Endothelial cell of umbilical vein (primary cell): Measurements from ENCODE around the gene CUEDC1. TPM values are rescaled to one million over a fixed set of nuclear protein-coding genes. Genes with fewer than 3 reads are reported as not detected.

Experiments used
- BruUV-seq: library from RNA; stranded (reverse); fragments of 400-500 nt; replicated peaks from 2 replicates; lab custom pipeline; 2021; lab: Mats Ljungman, UMichigan
- CTCF ChIA-PET: fragments of 300-600, 350-600 bp; sonication (Branson Sonifier 250); formaldehyde crosslinking; loops from one replicate; lab custom pipeline; 2021; ENCODE audit warnings: antibody characterized with exemption, inconsistent platforms; lab: Charles Lee
- POLR2A ChIA-PET: fragments of 300-600, 350-600 bp; sonication (Branson Sonifier 250); formaldehyde crosslinking; loops from one replicate; lab custom pipeline; 2021; ENCODE audit warnings: antibody characterized with exemption, inconsistent platforms; lab: Charles Lee
- DNase-seq: peaks from one replicate; pipeline ENCODE4 v3.0.0-alpha.2; 2011; ENCODE audit warnings: low read depth, low spot score
- FAIRE-seq: peaks from 2 replicates; lab custom pipeline; 2011; peaks lifted over from hg19 to GRCh38; lab: Jason Lieb, UNC
- H2AFZ ChIP-seq: 2 replicates; pipeline ENCODE4 v1.6.0; 2012; ENCODE audit warnings: low read depth, low read length, control low read depth, inconsistent platforms
- H3K27ac ChIP-seq: 2 replicates; pipeline ENCODE4 v1.5.1; 2011; ENCODE audit warnings: low read depth, mild to moderate bottlenecking, control low read depth, low read length, moderate library complexity; ENCODE audit not compliant: insufficient read depth
- H3K27me3 ChIP-seq, 2 experiments: 2 replicates each; pipeline versions ENCODE4 v1.6.0 to v1.6.1; 2011; ENCODE audit warnings: low read length in 2 of 2, mixed read lengths in 1 of 2; ENCODE audit not compliant: control insufficient read depth in 2 of 2, insufficient read depth in 2 of 2
- H3K36me3 ChIP-seq, 2 experiments: 2 replicates in 1 of 2; 3 replicates in 1 of 2; pipeline ENCODE4 v1.5.1; 2011; ENCODE audit warnings: low read length in 2 of 2, mild to moderate bottlenecking in 1 of 2, moderate library complexity in 1 of 2; ENCODE audit not compliant: control insufficient read depth in 2 of 2, insufficient read depth in 2 of 2; ENCODE audit errors: extremely low read depth in 1 of 2
- H3K4me1 ChIP-seq: 3 replicates; pipeline ENCODE4 v1.5.1; 2011; ENCODE audit warnings: mild to moderate bottlenecking, low read length; ENCODE audit not compliant: control insufficient read depth, insufficient read depth; ENCODE audit errors: extremely low read depth
- H3K4me2 ChIP-seq: 2 replicates; pipeline ENCODE4 v1.6.1; 2011; ENCODE audit warnings: low read length, control low read depth, mixed read lengths; ENCODE audit not compliant: insufficient read depth
- H3K4me3 ChIP-seq, 3 experiments: fragments of 200-600 bp in 1 of 3; sonication (generic), shearing (Covaris generic) in 1 of 3; replicated peaks in 1 of 3; 2 replicates each; pipeline ENCODE4 v1.5.1; 2011 to 2016; ENCODE audit warnings: control low read depth in 3 of 3, low read length in 3 of 3, mild to moderate bottlenecking in 2 of 3, inconsistent platforms in 1 of 3, low read depth in 1 of 3, moderate library complexity in 1 of 3; ENCODE audit not compliant: insufficient read depth in 1 of 3
- H3K79me2 ChIP-seq: 2 replicates; pipeline ENCODE4 v1.6.0; 2012; ENCODE audit warnings: low read length, inconsistent platforms; ENCODE audit not compliant: control insufficient read depth, insufficient read depth
- H3K9ac ChIP-seq: replicated peaks from 2 replicates; pipeline ENCODE3; 2011; ENCODE audit warnings: low read length, control low read depth; ENCODE audit not compliant: insufficient read depth; ENCODE audit errors: extremely low read depth
- H3K9me1 ChIP-seq: replicated peaks from 3 replicates; pipeline ENCODE4 v1.6.0; 2011; ENCODE audit warnings: mild to moderate bottlenecking, low read length; ENCODE audit not compliant: control insufficient read depth, insufficient read depth; ENCODE audit errors: extremely low read depth
- H3K9me3 ChIP-seq: replicated peaks from 2 replicates; pipeline ENCODE4 v1.5.1; 2012; ENCODE audit warnings: low read length, inconsistent platforms; ENCODE audit not compliant: control insufficient read depth, insufficient read depth
- H4K20me1 ChIP-seq: replicated peaks from 2 replicates; pipeline ENCODE3; 2011; ENCODE audit warnings: mild to moderate bottlenecking, low read length; ENCODE audit not compliant: control insufficient read depth, insufficient read depth; ENCODE audit errors: extremely low read depth
- EZH2 ChIP-seq: IDR thresholded peaks from 2 replicates; pipeline ENCODE4 v1.6.1; 2012; ENCODE audit warnings: borderline replicate concordance, low read depth, mild to moderate bottlenecking, moderate library complexity, low read length, inconsistent platforms; ENCODE audit not compliant: severe bottlenecking
- FOS ChIP-seq: IDR thresholded peaks from 2 replicates; pipeline ENCODE4 v1.6.1; 2011; ENCODE audit warnings: mild to moderate bottlenecking, low read length, moderate library complexity, borderline replicate concordance; ENCODE audit not compliant: insufficient read depth
- GATA2 ChIP-seq: IDR thresholded peaks from 2 replicates; pipeline ENCODE4 v1.7.0; 2011; ENCODE audit warnings: low read depth, mild to moderate bottlenecking, moderate library complexity, mixed read lengths, low read length; ENCODE audit not compliant: insufficient read length, insufficient read depth
- JUN ChIP-seq: IDR thresholded peaks from 2 replicates; pipeline ENCODE4 v1.6.1; 2011; ENCODE audit warnings: borderline replicate concordance, low read depth; ENCODE audit not compliant: insufficient read length, insufficient read depth
- MAX ChIP-seq: IDR thresholded peaks from 2 replicates; pipeline ENCODE4 v1.6.1; 2011; ENCODE audit not compliant: insufficient read depth, insufficient read length
- MYC ChIP-seq: IDR thresholded peaks from one replicate; pipeline ENCODE4 v1.6.1; 2011; ENCODE audit warnings: mild to moderate bottlenecking, low read depth, low read length
- POLR2A ChIP-seq: IDR thresholded peaks from 2 replicates; pipeline ENCODE4 v1.6.1; 2012; ENCODE audit warnings: low read depth, mild to moderate bottlenecking, control low read depth, low read length
- POLR2AphosphoS5 ChIP-seq: IDR thresholded peaks from 2 replicates; pipeline ENCODE4 v1.6.1; 2012; ENCODE audit warnings: low read depth, mild to moderate bottlenecking, control low read depth, low read length, moderate library complexity; ENCODE audit not compliant: insufficient read depth
- dilution Hi-C: fragments of 300-500 bp; cut with MboI; formaldehyde crosslinking; loops from one replicate; pipeline ENCODE4 v1.15.0; 2019; ENCODE audit warnings: low sequenced_read_pairs; ENCODE audit not compliant: extremely low pct_ligation_motif_present
- intact Hi-C: fragments of 100-400 bp; cut with micrococcal nuclease; formaldehyde crosslinking; loops from one replicate; pipeline ENCODE4 v1.10.0; 2022
- polyA plus RNA-seq, 4 experiments: library from polyadenylated mRNA; depleted of rRNA in 3 of 4; stranded (reverse) in 3 of 4; unstranded in 1 of 4; fragments of >200 nt; gene quantifications; 2 replicates each; pipeline versions ENCODE4 v1.2.1 to v1.2.3, GENCODE V29; 2011 to 2012; ENCODE audit warnings: missing spikeins in 1 of 4
- total RNA-seq: library from RNA; stranded (reverse); gene quantifications from 2 replicates; pipeline ENCODE4 v1.2.3, GENCODE V29; 2021
- TF ChIP-seq, protein P1 (sequence below), 2 donors: IDR thresholded peaks; 1 replicate in 1 of 2; 2 replicates in 1 of 2; pipeline ENCODE4 v1.5.1; 2011; ENCODE audit warnings: low read length in 2 of 2, mild to moderate bottlenecking in 2 of 2, moderate library complexity in 2 of 2, control low read depth in 1 of 2, inconsistent platforms in 1 of 2, low read depth in 1 of 2; ENCODE audit not compliant: insufficient read depth in 1 of 2; ENCODE audit errors: extremely low read depth in 1 of 2

Gene CUEDC1
- total and polyA plus RNA-seq, 2 donors (not counting 3 experiments of a cell fraction or from before 2014, with no cell fraction given), result 15.8 to 27.7 TPM

GRCh38 chr17:57899822-57900221 is 55.4 kb downstream of the CUEDC1 start:
- H3K27me3 ChIP-seq, result no peaks in the 10 kb centered on the region
- TF ChIP-seq FOS, result no peak
- TF ChIP-seq MAX, result no peak
- TF ChIP-seq POLR2AphosphoS5, result no peak
- TF ChIP-seq MYC, result no peak
- no peak for TF ChIP-seq POLR2A
- TF ChIP-seq GATA2, result no peak
- no peak for TF ChIP-seq EZH2
- TF ChIP-seq JUN, result no peak
- TF ChIP-seq, protein P1, sequence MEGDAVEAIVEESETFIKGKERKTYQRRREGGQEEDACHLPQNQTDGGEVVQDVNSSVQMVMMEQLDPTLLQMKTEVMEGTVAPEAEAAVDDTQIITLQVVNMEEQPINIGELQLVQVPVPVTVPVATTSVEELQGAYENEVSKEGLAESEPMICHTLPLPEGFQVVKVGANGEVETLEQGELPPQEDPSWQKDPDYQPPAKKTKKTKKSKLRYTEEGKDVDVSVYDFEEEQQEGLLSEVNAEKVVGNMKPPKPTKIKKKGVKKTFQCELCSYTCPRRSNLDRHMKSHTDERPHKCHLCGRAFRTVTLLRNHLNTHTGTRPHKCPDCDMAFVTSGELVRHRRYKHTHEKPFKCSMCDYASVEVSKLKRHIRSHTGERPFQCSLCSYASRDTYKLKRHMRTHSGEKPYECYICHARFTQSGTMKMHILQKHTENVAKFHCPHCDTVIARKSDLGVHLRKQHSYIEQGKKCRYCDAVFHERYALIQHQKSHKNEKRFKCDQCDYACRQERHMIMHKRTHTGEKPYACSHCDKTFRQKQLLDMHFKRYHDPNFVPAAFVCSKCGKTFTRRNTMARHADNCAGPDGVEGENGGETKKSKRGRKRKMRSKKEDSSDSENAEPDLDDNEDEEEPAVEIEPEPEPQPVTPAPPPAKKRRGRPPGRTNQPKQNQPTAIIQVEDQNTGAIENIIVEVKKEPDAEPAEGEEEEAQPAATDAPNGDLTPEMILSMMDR (IDR thresholded peaks at IDR 0.05; ENCODE audit: extremely low read depth in 1 of 2, insufficient read depth in 1 of 2, low read depth in 1 of 2, low read length in 2 of 2), result no peak
- DNase-seq (no peak), FAIRE-seq (peak; percentile 55)
- BruUV-seq, result no TSS peak
- no peak overlapping the region for H3K4me2 ChIP-seq
- H3K9ac ChIP-seq, result no peak overlapping the region
- no peaks in the 10 kb centered on the region for H3K9me1 ChIP-seq
- no peaks in the 10 kb centered on the region for H3K79me2 ChIP-seq
- intact Hi-C loops, result no loop called here
- H3K4me3 ChIP-seq, result no peak overlapping the region
- no peaks in the 10 kb centered on the region for H3K9me3 ChIP-seq
- dilution Hi-C loops, result no loop called here
- H3K36me3 ChIP-seq, result no peaks in the 10 kb centered on the region
- H3K4me1 ChIP-seq, result peaks cover 19% of the 10 kb centered on the region
- H4K20me1 ChIP-seq, result no peaks in the 10 kb centered on the region
- POLR2A ChIA-PET, result no interaction called here
- CTCF ChIA-PET, result interaction anchor here (1.0 to 3.3 kb wide), 8 partner anchors 12 to 94 kb away, joined by 3 to 11 read pairs (median 4); no protein-coding TSS in a partner anchor
- H2AFZ ChIP-seq, result peak overlapping the region; percentile 13
- no peak overlapping the region for H3K27ac ChIP-seq
